ENCODE measurements around the gene NUCKS1. TPM values are rescaled to one million over a fixed set of nuclear protein-coding genes. Genes with fewer than 3 reads are reported as not detected.

Gene NUCKS1
- total and polyA plus RNA-seq, 2 of the 13 experiments (the other 11 are each of a cell fraction or from before 2014, with no cell fraction given): 35.5 to 117 TPM

GRCh38 chr1:205703072-205703471 lies 46.9 kb downstream of the NUCKS1 start (continued):
- TF ChIP-seq ZBTB1 (CRISPR knock-in tag; IDR thresholded peaks at IDR 0.05; ENCODE audit: borderline replicate concordance) (no peak), TRIM22 (IDR thresholded peaks at IDR 0.05) (no peak), ZNF781 (CRISPR knock-in tag; IDR thresholded peaks at IDR 0.05; ENCODE audit: borderline replicate concordance, not compliant biosample characterization) (no peak), ZNF281 (CRISPR knock-in tag; IDR thresholded peaks at IDR 0.05; ENCODE audit: borderline replicate concordance) (no peak), EHMT2 (IDR thresholded peaks at IDR 0.05; ENCODE audit: borderline replicate concordance, low read depth, low read length) (no peak), ZC3H4 (CRISPR knock-in tag; IDR thresholded peaks at IDR 0.05; ENCODE audit: borderline replicate concordance) (no peak), ZNF292 (CRISPR knock-in tag; IDR thresholded peaks at IDR 0.05; ENCODE audit: borderline replicate concordance, low read depth) (peak; percentile 30; the same call in 1 of the 2 replicates), JARID2 (CRISPR knock-in tag; IDR thresholded peaks at IDR 0.05; ENCODE audit: insufficient replicate concordance) (no peak), SOX13 (IDR thresholded peaks at IDR 0.05) (no peak), SOX13 (CRISPR knock-in tag; conservative IDR thresholded peaks at IDR 0.05 in 1 of 2, IDR thresholded peaks at IDR 0.05 in 1 of 2) (peak in 1 of 2 experiments; percentile 68; a peak in 2 of 4 replicates), CENPT (CRISPR knock-in tag; IDR thresholded peaks at IDR 0.05; ENCODE audit: low read depth) (no peak), HNF4G (IDR thresholded peaks at IDR 0.05; ENCODE audit: borderline replicate concordance, low read depth, low read length) (no peak), HNF4G (CRISPR knock-in tag; IDR thresholded peaks at IDR 0.05; ENCODE audit: borderline replicate concordance, low read depth) (no peak), SSRP1 (CRISPR knock-in tag; IDR thresholded peaks at IDR 0.05) (no peak), ATF3 (CRISPR knock-in tag; IDR thresholded peaks at IDR 0.05) (no peak), RFX3 (CRISPR knock-in tag; IDR thresholded peaks at IDR 0.05) (no peak), USF2 (IDR thresholded peaks at IDR 0.05; ENCODE audit: low read depth, low read length) (no peak), USF2 (CRISPR knock-in tag; IDR thresholded peaks at IDR 0.05; ENCODE audit: borderline replicate concordance) (no peak), ZNF280B (CRISPR knock-in tag; IDR thresholded peaks at IDR 0.05; ENCODE audit: borderline replicate concordance) (no peak), HBP1 (CRISPR knock-in tag; IDR thresholded peaks at IDR 0.05; ENCODE audit: low read depth) (no peak)

All from HepG2 (cell line).